Hematopoietic multipotent progenitor cell treated with erythropoietin and hydrocortisone succinate and interleukin-3 and kit ligand, for 4 days (in vitro differentiated cells): ENCODE data around the gene COX19.
"Not testable (repeated sequence)": the region's sequence is repeated elsewhere in the genome, so short reads cannot be mapped to it uniquely, and the experiment has no call there.

Experiments
- DNase-seq: peaks from one replicate; pipeline ENCODE4 v3.0.0-alpha.2; 2015

The COX19 gene

GRCh38 chr7:939843-940242, 35.5 kb downstream of the COX19 start:
- no peak for DNase-seq

- DNase-seq: no peak
Measured at GRCh38 chr7:938546-939185, 36.7 kb downstream of the COX19 start.

GRCh38 chr7:937856-938484, 37.4 kb downstream of the COX19 start:
- no peak for DNase-seq

GRCh38 chr7:936386-937054, 38.8 kb downstream of the COX19 start:
- no peak for DNase-seq

GRCh38 chr7:935874-936385, 39.4 kb downstream of the COX19 start:
- no peak for DNase-seq

GRCh38 chr7:935164-935873, 40.0 kb downstream of the COX19 start:
- DNase-seq: no peak

- DNase-seq: no peak
Measured at GRCh38 chr7:934469-935163, 40.7 kb downstream of the COX19 start.

GRCh38 chr7:932651-932975, 42.7 kb downstream of the COX19 start:
- DNase-seq: no peak

GRCh38 chr7:931871-932650, 43.3 kb downstream of the COX19 start:
- no peak for DNase-seq

GRCh38 chr7:930975-931758, 44.2 kb downstream of the COX19 start:
- DNase-seq: no peak

- no peak for DNase-seq
Measured at GRCh38 chr7:929311-929711, 46.0 kb downstream of the COX19 start.

- DNase-seq: no peak
Measured at GRCh38 chr7:927031-927671, 48.2 kb downstream of the COX19 start.

- DNase-seq: no peak
Measured at GRCh38 chr7:926061-927030, 49.0 kb downstream of the COX19 start.

GRCh38 chr7:925601-926000, 49.7 kb downstream of the COX19 start:
- peak; percentile 92 for DNase-seq

- DNase-seq: peak; percentile 84
Measured at GRCh38 chr7:924541-925231, 50.7 kb downstream of the COX19 start.

GRCh38 chr7:924042-924441, 51.3 kb downstream of the COX19 start:
- DNase-seq: not testable (repeated sequence)

- DNase-seq: peak; percentile 98
Measured at GRCh38 chr7:923108-924041, 52.0 kb downstream of the COX19 start.
